CD4-positive, alpha-beta memory T cell (primary cell): ENCODE results near the gene GNPTG. TPM values are rescaled to one million over a fixed set of nuclear protein-coding genes. Genes with fewer than 3 reads are reported as not detected.

Experiments
- CTCF ChIA-PET: fragments of 350-600 bp; sonication (Branson Sonifier 250); formaldehyde crosslinking; loops from one replicate; lab custom pipeline; 2021; ENCODE audit warnings: inconsistent platforms; ENCODE audit not compliant: partially characterized antibody; lab: Charles Lee
- POLR2A ChIA-PET: fragments of 350-600 bp; sonication (Branson Sonifier 250); formaldehyde crosslinking; loops from one replicate; lab custom pipeline; 2021; ENCODE audit not compliant: partially characterized antibody; lab: Charles Lee
- DNase-seq, 5 donors: peaks; one replicate each; pipeline versions ENCODE4 v3.0.0 to v3.0.0-alpha.2; 2020 to 2022; ENCODE audit warnings: mixed read lengths in 1 of 5
- H3K27ac ChIP-seq: one replicate; pipeline ENCODE4 v1.7.0; 2013; ENCODE audit warnings: low read depth, low read length
- H3K27me3 ChIP-seq: 2 replicates; pipeline ENCODE4 v1.7.0; 2013; ENCODE audit warnings: mild to moderate bottlenecking, low read length, moderate library complexity; ENCODE audit not compliant: insufficient read depth
- H3K36me3 ChIP-seq: 2 replicates; pipeline ENCODE4 v1.7.0; 2013; ENCODE audit warnings: mild to moderate bottlenecking, low read length, moderate library complexity; ENCODE audit not compliant: insufficient read depth
- H3K4me1 ChIP-seq: 2 replicates; pipeline ENCODE4 v1.7.0; 2013; ENCODE audit warnings: mild to moderate bottlenecking, low read length, moderate library complexity; ENCODE audit not compliant: insufficient read depth
- H3K4me3 ChIP-seq, 2 donors: one replicate each; pipeline ENCODE4 v1.7.0; 2013; ENCODE audit warnings: low read length in 2 of 2, mild to moderate bottlenecking in 1 of 2
- H3K9me3 ChIP-seq, 2 donors: one replicate each; pipeline ENCODE4 v1.7.0; 2013; ENCODE audit warnings: low read length in 2 of 2, control low read depth in 1 of 2; ENCODE audit not compliant: control insufficient read depth in 1 of 2
- H3K27ac Mint-ChIP-seq, 7 donors: one replicate each; pipeline ENCODE4 v1.8.0; 2020 to 2021; ENCODE audit warnings: mixed read lengths in 7 of 7, mild to moderate bottlenecking in 6 of 7, inconsistent platforms in 3 of 7, moderate library complexity in 3 of 7
- H3K27me3 Mint-ChIP-seq, 2 donors: one replicate each; pipeline ENCODE4 v1.8.0; 2020 to 2021; ENCODE audit warnings: mixed read lengths in 2 of 2
- H3K36me3 Mint-ChIP-seq, 2 donors: one replicate each; pipeline ENCODE4 v1.8.0; 2020 to 2021; ENCODE audit warnings: mixed read lengths in 2 of 2, inconsistent platforms in 1 of 2, mild to moderate bottlenecking in 1 of 2
- H3K4me1 Mint-ChIP-seq, 4 donors: one replicate each; pipeline ENCODE4 v1.8.0; 2020 to 2021; ENCODE audit warnings: mixed read lengths in 4 of 4, mild to moderate bottlenecking in 1 of 4
- H3K4me3 Mint-ChIP-seq, 8 donors: one replicate each; pipeline ENCODE4 v1.8.0; 2020 to 2021; ENCODE audit warnings: mixed read lengths in 8 of 8, mild to moderate bottlenecking in 7 of 8, moderate library complexity in 6 of 8, inconsistent platforms in 3 of 8
- H3K9me3 Mint-ChIP-seq, 8 donors: one replicate each; pipeline ENCODE4 v1.8.0; 2020 to 2021; ENCODE audit warnings: mixed read lengths in 8 of 8, mild to moderate bottlenecking in 5 of 8, inconsistent platforms in 3 of 8, moderate library complexity in 1 of 8
- intact Hi-C: fragments of 100-400 bp; cut with micrococcal nuclease; formaldehyde crosslinking; loops from one replicate; pipeline ENCODE4 v1.15.1; 2023
- polyA plus RNA-seq, 2 donors: library from polyadenylated mRNA; unstranded; fragments of 300-500 nt; fragmentation: Illumina TruSeq; gene quantifications; one replicate each; pipeline ENCODE4 v1.2.3, GENCODE V29; 2021
- total RNA-seq, 2 experiments: library from RNA; stranded (reverse); gene quantifications; one replicate each; pipeline ENCODE4 v1.2.3, GENCODE V29; 2021

The GNPTG gene
- total and polyA plus RNA-seq, 4 experiments from 2014 or later, result 51.8 to 61.5 (median 56.2) TPM

GRCh38 chr16:1363501-1364041 lies 11.8 kb downstream of the GNPTG start:
- no peaks in the 10 kb centered on the region for H3K27me3 ChIP-seq
- Mint-ChIP-seq H3K4me3 (no peak overlapping the region), H3K4me1 (peaks cover 0 to 6% (median 2%) of the 10 kb centered on the region in 4 donors), H3K27ac (peak overlapping the region; percentile 8 to 81 (median 61)), H3K27me3 (no peaks in the 10 kb centered on the region), H3K9me3 (no peaks in the 10 kb centered on the region), H3K36me3 (peaks cover 11 to 34% of the 10 kb centered on the region in 2 donors)
- DNase-seq, result peak; percentile 60 to 71 (median 68)
- H3K9me3 ChIP-seq, result no peaks in the 10 kb centered on the region
- peaks cover 27% of the 10 kb centered on the region for H3K36me3 ChIP-seq
- ChIA-PET POLR2A (interaction anchor here (0.6 to 1.6 kb wide), 6 partner anchors 10 to 566 kb away, joined by 3 to 4 read pairs (median 3); partner anchors contain the start of gene UQCC4), CTCF (interaction anchor here (0.6 to 3.4 kb wide), 19 partner anchors 10 to 361 kb away, joined by 3 to 12 read pairs (median 4); partner anchors contain the start of genes JPT2, MAPK8IP3, PTX4 and UQCC4)
- no peak overlapping the region for H3K4me3 ChIP-seq
- no peak overlapping the region for H3K27ac ChIP-seq
- H3K4me1 ChIP-seq, result peaks cover 4% of the 10 kb centered on the region
- intact Hi-C loops, result loop anchor here (1.0 to 5.0 kb wide), 2 partner anchors 50 to 564 kb away; no protein-coding TSS in a partner anchor

GRCh38 chr16:1364510-1364909 lies 12.8 kb downstream of the GNPTG start:
- CTCF ChIA-PET, result interaction anchor here (0.9 to 3.4 kb wide), 12 partner anchors 10 to 360 kb away, joined by 3 to 12 read pairs (median 4); partner anchors contain the start of gene JPT2
- POLR2A ChIA-PET, result interaction anchor here (0.9 to 1.3 kb wide), 2 partner anchors 44 to 68 kb away, joined by 3 read pairs; no protein-coding TSS in a partner anchor
- intact Hi-C loops, result loop anchor here (5.0 kb wide), 1 partner anchor 563 kb away; no protein-coding TSS in a partner anchor
- H3K4me3 Mint-ChIP-seq, result no peak overlapping the region
- no peak for DNase-seq
- peaks cover 27% of the 10 kb centered on the region for H3K36me3 ChIP-seq
- H3K27ac ChIP-seq, result no peak overlapping the region
- H3K9me3 ChIP-seq, result no peaks in the 10 kb centered on the region
- H3K4me1 ChIP-seq, result peaks cover 4% of the 10 kb centered on the region
- H3K36me3 Mint-ChIP-seq, result peaks cover 11 to 33% of the 10 kb centered on the region in 2 donors
- H3K27me3 ChIP-seq, result no peaks in the 10 kb centered on the region
- no peak overlapping the region for H3K27ac Mint-ChIP-seq
- H3K27me3 Mint-ChIP-seq, result no peaks in the 10 kb centered on the region
- H3K4me3 ChIP-seq, result no peak overlapping the region
- H3K4me1 Mint-ChIP-seq, result peaks cover 0 to 6% (median 2%) of the 10 kb centered on the region in 4 donors
- H3K9me3 Mint-ChIP-seq, result no peaks in the 10 kb centered on the region

GRCh38 chr16:1366060-1366711 lies 14.5 kb downstream of the GNPTG start:
- H3K4me1 Mint-ChIP-seq, result peaks cover 0 to 6% (median 2%) of the 10 kb centered on the region in 4 donors
- Histone ChIP-seq H3K4me3 (no peak overlapping the region), H3K27ac (no peak overlapping the region), H3K9me3 (no peaks in the 10 kb centered on the region), H3K36me3 (peaks cover 27% of the 10 kb centered on the region), H3K4me1 (peaks cover 4% of the 10 kb centered on the region), H3K27me3 (no peaks in the 10 kb centered on the region)
- H3K27ac Mint-ChIP-seq, result no peak overlapping the region
- ChIA-PET CTCF (interaction anchor here (1.6 kb wide), 1 partner anchor 15 kb away, joined by 3 read pairs; no protein-coding TSS in a partner anchor), POLR2A (interaction anchor here (0.6 to 1.3 kb wide), 2 partner anchors 15 to 21 kb away, joined by 3 to 4 read pairs; partner anchors contain the start of genes GNPTG and TSR3)
- no peaks in the 10 kb centered on the region for H3K27me3 Mint-ChIP-seq
- DNase-seq, result no peak
- intact Hi-C loops, result no loop called here
- H3K4me3 Mint-ChIP-seq, result no peak overlapping the region
- H3K36me3 Mint-ChIP-seq, result peaks cover 11 to 34% of the 10 kb centered on the region in 2 donors
- no peaks in the 10 kb centered on the region for H3K9me3 Mint-ChIP-seq

- POLR2A ChIA-PET, result interaction anchor here (1.3 kb wide), 1 partner anchor 22 kb away, joined by 4 read pairs; no protein-coding TSS in a partner anchor
- Mint-ChIP-seq H3K36me3 (peaks cover 11 to 36% of the 10 kb centered on the region in 2 donors), H3K27ac (no peak overlapping the region), H3K9me3 (no peaks in the 10 kb centered on the region), H3K4me3 (no peak overlapping the region), H3K4me1 (peaks cover 0 to 6% (median 2%) of the 10 kb centered on the region in 4 donors), H3K27me3 (no peaks in the 10 kb centered on the region)
- Histone ChIP-seq H3K4me3 (no peak overlapping the region), H3K9me3 (no peaks in the 10 kb centered on the region), H3K27me3 (no peaks in the 10 kb centered on the region), H3K27ac (no peak overlapping the region), H3K36me3 (peaks cover 27% of the 10 kb centered on the region), H3K4me1 (peaks cover 4% of the 10 kb centered on the region)
- intact Hi-C loops, result no loop called here
- CTCF ChIA-PET, result no interaction called here
- no peak for DNase-seq
Measured at GRCh38 chr16:1366712-1367299, 15.1 kb downstream of the GNPTG start.

GRCh38 chr16:1367486-1368174 lies 15.9 kb downstream of the GNPTG start:
- H3K4me3 Mint-ChIP-seq, result no peak overlapping the region
- H3K4me1 Mint-ChIP-seq, result peaks cover 0 to 6% (median 2%) of the 10 kb centered on the region in 4 donors
- H3K4me1 ChIP-seq, result peaks cover 4% of the 10 kb centered on the region
- H3K4me3 ChIP-seq, result no peak overlapping the region
- intact Hi-C loops, result no loop called here
- H3K27ac Mint-ChIP-seq, result no peak overlapping the region
- no peaks in the 10 kb centered on the region for H3K9me3 Mint-ChIP-seq
- H3K27ac ChIP-seq, result no peak overlapping the region
- H3K27me3 Mint-ChIP-seq, result no peaks in the 10 kb centered on the region
- ChIA-PET CTCF (interaction anchor here (0.7 kb wide), 1 partner anchor 570 kb away, joined by 3 read pairs; no protein-coding TSS in a partner anchor), POLR2A (no interaction called here)
- DNase-seq, result peak in 1 of 5 donors; percentile 27
- peaks cover 23% of the 10 kb centered on the region for H3K36me3 ChIP-seq
- no peaks in the 10 kb centered on the region for H3K27me3 ChIP-seq
- peaks cover 11 to 33% of the 10 kb centered on the region in 2 donors for H3K36me3 Mint-ChIP-seq
- no peaks in the 10 kb centered on the region for H3K9me3 ChIP-seq

- Mint-ChIP-seq H3K27ac (no peak overlapping the region), H3K9me3 (no peaks in the 10 kb centered on the region), H3K27me3 (no peaks in the 10 kb centered on the region), H3K4me3 (no peak overlapping the region), H3K4me1 (no peaks in the 10 kb centered on the region), H3K36me3 (peaks cover 0 to 14% of the 10 kb centered on the region in 2 donors)
- ChIA-PET CTCF (no interaction called here), POLR2A (interaction anchor here (0.7 kb wide), 1 partner anchor 60 kb away, joined by 3 read pairs; no protein-coding TSS in a partner anchor)
- Histone ChIP-seq H3K27ac (no peak overlapping the region), H3K4me1 (no peaks in the 10 kb centered on the region), H3K36me3 (no peaks in the 10 kb centered on the region), H3K4me3 (no peak overlapping the region), H3K27me3 (no peaks in the 10 kb centered on the region), H3K9me3 (no peaks in the 10 kb centered on the region)
- intact Hi-C loops, result loop anchor here (2.0 kb wide), 1 partner anchor 71 kb away; no protein-coding TSS in a partner anchor
- peak in 1 of 5 donors; percentile 19 for DNase-seq
Measured at GRCh38 chr16:1371054-1371978, 19.6 kb downstream of the GNPTG start.
